Measurements from ENCODE around the gene EMC8. TPM values are rescaled to one million over a fixed set of nuclear protein-coding genes. Genes with fewer than 3 reads are reported as not detected.

The EMC8 gene
- total and polyA plus RNA-seq, 2 donors (not counting 1 experiment from before 2014, with no cell fraction given): 22.1 to 33.1 TPM

DNA sequence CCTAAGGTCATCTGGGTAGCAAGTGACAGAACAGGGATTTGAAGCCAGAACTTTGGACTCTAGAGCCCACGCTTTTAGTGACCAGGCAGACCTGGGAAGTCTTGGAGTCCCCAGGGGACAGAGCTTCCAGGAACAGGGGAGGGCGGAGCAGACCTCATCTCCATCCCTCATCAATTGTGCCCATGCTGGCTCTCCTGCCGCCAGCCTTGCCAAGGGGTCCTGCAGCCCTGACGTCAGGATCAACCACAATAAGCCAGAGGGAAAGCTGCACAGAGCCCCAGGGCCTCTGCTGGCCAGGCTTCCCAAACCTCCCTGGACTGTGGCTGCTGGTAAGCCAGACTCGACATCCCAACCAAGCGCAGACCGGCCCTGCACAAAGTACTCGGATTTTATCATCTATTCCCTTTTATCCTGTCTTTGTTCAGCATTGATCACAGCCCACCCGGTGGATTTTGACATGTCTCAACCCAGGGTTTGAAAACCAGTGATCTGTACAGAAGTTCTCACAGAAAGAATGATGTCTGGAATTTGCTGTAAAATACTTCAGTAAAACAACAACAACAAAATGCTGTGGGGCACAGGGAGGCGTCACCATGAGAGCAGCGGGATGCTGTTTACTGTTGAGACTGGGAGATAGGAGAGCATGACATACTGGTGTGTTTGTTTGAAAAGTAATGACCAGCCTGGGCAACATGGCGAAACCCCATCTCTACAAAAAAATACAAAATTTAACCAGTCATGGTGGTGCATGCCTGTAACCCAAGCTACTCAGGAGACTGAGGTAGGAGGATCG is 60.2 kb downstream of the EMC8 start:
- POLR2A ChIA-PET: interaction anchor here (1.6 kb wide), 1 partner anchor 11 kb away, joined by 4 read pairs; no protein-coding TSS in a partner anchor
- no peak overlapping the region for H3K4me3 ChIP-seq (ENCODE audit: control extremely low read depth in 1 of 5, extremely low read depth in 1 of 5, insufficient read depth in 1 of 5, low read depth in 2 of 5, low read length in 4 of 5)
- H3K27ac Mint-ChIP-seq: no peak overlapping the region
- WGBS (ENCODE audit: insufficient coverage): 90% methylated on average over 9 of the region's 13 CpGs
- no peaks in the 10 kb centered on the region for H3K9me3 ChIP-seq (ENCODE audit: control extremely low read depth in 1 of 3, control insufficient read depth in 2 of 3, insufficient read depth in 1 of 3, low read length in 2 of 3)
- no peak overlapping the region for H3K4me3 Mint-ChIP-seq
- H3K27me3 Mint-ChIP-seq: no peaks in the 10 kb centered on the region
- intact Hi-C loops (cut with micrococcal nuclease): loop anchor here (5.0 kb wide), 1 partner anchor 52 kb away; the partner anchor contains the start of gene GINS2
- no peak overlapping the region for H3K4me2 ChIP-seq (replicated peaks; ENCODE audit: low read depth, low read length, poor library complexity, severe bottlenecking)
- peaks cover 30 to 33% of the 10 kb centered on the region in 2 donors for H3K4me1 ChIP-seq (ENCODE audit: control insufficient read depth in 2 of 2, insufficient read depth in 2 of 2, low read length in 2 of 2)
- TF ChIP-seq CTCF (IDR thresholded peaks at IDR 0.05): no peak
- no peak for TF ChIP-seq EZH2 (IDR thresholded peaks at IDR 0.05; ENCODE audit: borderline replicate concordance, insufficient read depth, low read depth, low read length, poor library complexity, severe bottlenecking)
- H3K36me3 ChIP-seq (replicated peaks in 1 of 2; ENCODE audit: control extremely low read depth in 1 of 2, control insufficient read depth in 1 of 2, extremely low read depth in 1 of 2, insufficient read depth in 2 of 2, low read length in 1 of 2): peaks cover 2 to 12% of the 10 kb centered on the region in 2 experiments
- no peak for DNase-seq
- H3K27me3 ChIP-seq (replicated peaks in 1 of 4; ENCODE audit: control extremely low read depth in 1 of 4, control insufficient read depth in 3 of 4, insufficient read depth in 4 of 4, low read length in 3 of 4): no peaks in the 10 kb centered on the region
- H3K79me2 ChIP-seq (ENCODE audit: control insufficient read depth, insufficient read depth, low read length): peaks cover 55% of the 10 kb centered on the region
- H3K9ac ChIP-seq (ENCODE audit: low read length): no peak overlapping the region
- CTCF ChIA-PET: interaction anchor here (1.3 to 4.7 kb wide), 2 partner anchors 15 to 21 kb away, joined by 3 to 33 read pairs; no protein-coding TSS in a partner anchor
- no peak for ATAC-seq (ENCODE audit: low read depth)
- peaks cover 56% of the 10 kb centered on the region for H4K20me1 ChIP-seq (ENCODE audit: control insufficient read depth, insufficient read depth, low read length, poor library complexity, severe bottlenecking)
- no peak overlapping the region for H2AFZ ChIP-seq (ENCODE audit: insufficient read depth, low read depth, low read length, poor library complexity, severe bottlenecking)
- peaks cover 37% of the 10 kb centered on the region for H3K4me1 Mint-ChIP-seq
- no peak overlapping the region for H3K27ac ChIP-seq (ENCODE audit: low read length in 2 of 2)
- no peaks in the 10 kb centered on the region for H3K9me3 Mint-ChIP-seq (ENCODE audit: insufficient read depth)

DNA sequence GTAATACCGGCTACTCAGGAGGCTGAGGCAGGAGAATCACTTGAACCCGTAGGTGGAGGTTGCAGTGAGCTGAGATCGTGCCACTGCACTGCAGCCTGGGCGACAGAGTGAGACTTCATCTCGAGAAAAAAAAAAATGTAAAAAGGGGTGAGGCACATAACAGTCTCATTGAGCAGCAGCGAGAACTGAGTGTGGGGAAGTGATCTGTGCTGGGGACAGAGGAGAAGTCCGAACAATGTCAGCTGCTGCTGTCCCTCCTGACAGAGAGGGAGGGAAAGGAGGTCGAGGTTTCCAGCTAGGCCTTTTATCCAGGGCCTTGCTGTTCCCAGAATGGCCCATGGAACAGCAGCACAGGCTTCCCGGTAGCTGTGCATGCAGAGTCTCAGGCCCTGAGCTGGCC is 62.4 kb downstream of the EMC8 start:
- H3K36me3 ChIP-seq (replicated peaks in 1 of 2; ENCODE audit: control extremely low read depth in 1 of 2, control insufficient read depth in 1 of 2, extremely low read depth in 1 of 2, insufficient read depth in 2 of 2, low read length in 1 of 2): peaks cover 2 to 21% of the 10 kb centered on the region in 2 experiments
- H3K79me2 ChIP-seq (ENCODE audit: control insufficient read depth, insufficient read depth, low read length): peaks cover 57% of the 10 kb centered on the region
- TF ChIP-seq CTCF (IDR thresholded peaks at IDR 0.05) (no peak), EZH2 (IDR thresholded peaks at IDR 0.05; ENCODE audit: borderline replicate concordance, insufficient read depth, low read depth, low read length, poor library complexity, severe bottlenecking) (no peak)
- H3K27me3 ChIP-seq (replicated peaks in 1 of 4; ENCODE audit: control extremely low read depth in 1 of 4, control insufficient read depth in 3 of 4, insufficient read depth in 4 of 4, low read length in 3 of 4): no peaks in the 10 kb centered on the region
- no peak overlapping the region for H3K4me3 ChIP-seq (ENCODE audit: control extremely low read depth in 1 of 5, extremely low read depth in 1 of 5, insufficient read depth in 1 of 5, low read depth in 2 of 5, low read length in 4 of 5)
- no peak overlapping the region for H3K27ac Mint-ChIP-seq
- ChIA-PET CTCF (interaction anchor here (0.6 to 4.7 kb wide), 8 partner anchors 10 to 62 kb away, joined by 3 to 33 read pairs (median 8); no protein-coding TSS in a partner anchor), POLR2A (interaction anchor here (0.6 to 3.8 kb wide), 5 partner anchors 10 to 24 kb away, joined by 3 to 24 read pairs (median 9); no protein-coding TSS in a partner anchor)
- ATAC-seq (ENCODE audit: low read depth) (no peak), DNase-seq (no peak)
- no peaks in the 10 kb centered on the region for H3K27me3 Mint-ChIP-seq
- no peaks in the 10 kb centered on the region for H3K9me3 Mint-ChIP-seq (ENCODE audit: insufficient read depth)
- no peak overlapping the region for H3K27ac ChIP-seq (ENCODE audit: low read length in 2 of 2)
- H3K4me3 Mint-ChIP-seq: peak overlapping the region; percentile 19
- peaks cover 30 to 34% of the 10 kb centered on the region in 2 donors for H3K4me1 ChIP-seq (ENCODE audit: control insufficient read depth in 2 of 2, insufficient read depth in 2 of 2, low read length in 2 of 2)
- H2AFZ ChIP-seq (ENCODE audit: insufficient read depth, low read depth, low read length, poor library complexity, severe bottlenecking): no peak overlapping the region
- no peak overlapping the region for H3K9ac ChIP-seq (ENCODE audit: low read length)
- H4K20me1 ChIP-seq (ENCODE audit: control insufficient read depth, insufficient read depth, low read length, poor library complexity, severe bottlenecking): peaks cover 42% of the 10 kb centered on the region
- peak overlapping the region; percentile 74 for H3K4me2 ChIP-seq (replicated peaks; ENCODE audit: low read depth, low read length, poor library complexity, severe bottlenecking)
- 59% methylated on average over 8 of the region's 9 CpGs for WGBS (ENCODE audit: insufficient coverage)
- no peaks in the 10 kb centered on the region for H3K9me3 ChIP-seq (ENCODE audit: control extremely low read depth in 1 of 3, control insufficient read depth in 2 of 3, insufficient read depth in 1 of 3, low read length in 2 of 3)
- intact Hi-C loops (cut with micrococcal nuclease): loop anchor here (5.0 kb wide), 1 partner anchor 50 kb away; the partner anchor contains the start of gene GINS2
- peaks cover 33% of the 10 kb centered on the region for H3K4me1 Mint-ChIP-seq
